ENCODE results near the gene SLC39A3. TPM values are rescaled to one million over a fixed set of nuclear protein-coding genes. Genes with fewer than 3 reads are reported as not detected.
"Not testable (repeated sequence)": the region's sequence is repeated elsewhere in the genome, so short reads cannot be mapped to it uniquely, and the experiment has no call there.

The SLC39A3 gene
- total and polyA plus RNA-seq, 12 donors: 25.1 to 75.8 (median 41.8) TPM

DNA sequence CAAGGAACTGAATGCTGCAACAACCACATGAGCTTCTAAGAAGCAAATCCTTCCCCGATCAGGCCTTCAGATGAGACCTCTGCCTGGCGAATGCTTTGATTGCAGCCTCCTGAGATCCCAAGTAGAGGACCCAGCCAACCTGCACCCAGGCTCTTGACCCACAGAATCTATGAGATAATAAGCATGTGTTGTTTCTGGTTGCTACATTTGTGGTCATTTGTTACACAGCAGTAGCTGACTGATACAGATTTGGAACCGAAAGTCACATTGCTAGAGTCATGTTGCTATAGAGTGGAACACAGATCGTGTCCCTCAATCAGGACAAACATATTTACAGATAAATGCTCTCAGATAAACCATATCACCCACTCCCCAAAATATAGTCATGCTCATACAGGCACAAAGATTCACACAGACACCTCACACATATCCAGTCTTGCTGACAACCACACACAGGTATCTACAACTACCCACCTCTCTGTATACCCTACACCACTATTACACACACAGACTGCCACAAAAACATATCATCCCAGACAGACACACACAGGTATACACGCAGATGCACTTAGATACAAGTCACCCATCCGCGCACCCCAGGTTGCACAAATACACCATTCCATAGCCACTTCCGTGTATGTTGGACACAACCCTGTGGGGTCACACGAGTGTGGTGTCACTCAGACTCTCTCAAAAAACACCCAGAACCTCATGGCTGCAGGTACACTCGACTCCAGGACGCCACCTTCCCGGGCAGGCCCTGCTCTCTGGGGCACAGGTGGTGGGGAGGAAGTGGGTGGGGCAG, 24.1 kb downstream of the SLC39A3 start:
- no peak overlapping the region for H3K4me3 ChIP-seq
- 90 to 96% (median 93%) methylated on average over 8 to 12 of the region's 12 CpGs for WGBS, 4 donors
- no peak for TF ChIP-seq CTCF (IDR thresholded peaks at IDR 0.05)
- TF ChIP-seq POLR2A (IDR thresholded peaks at IDR 0.05): no peak
- no peak overlapping the region for H3K27ac ChIP-seq
- H3K27me3 ChIP-seq: no peaks in the 10 kb centered on the region
- no peaks in the 10 kb centered on the region for H3K9me3 ChIP-seq (replicated peaks in 1 of 3)
- no peaks in the 10 kb centered on the region for H3K36me3 ChIP-seq (replicated peaks in 1 of 2)
- intact Hi-C loops (cut with DNase I): no loop called here
- no peak for DNase-seq
- H3K4me1 ChIP-seq (replicated peaks in 1 of 2): peaks cover 0 to 9% of the 10 kb centered on the region in 2 donors

DNA sequence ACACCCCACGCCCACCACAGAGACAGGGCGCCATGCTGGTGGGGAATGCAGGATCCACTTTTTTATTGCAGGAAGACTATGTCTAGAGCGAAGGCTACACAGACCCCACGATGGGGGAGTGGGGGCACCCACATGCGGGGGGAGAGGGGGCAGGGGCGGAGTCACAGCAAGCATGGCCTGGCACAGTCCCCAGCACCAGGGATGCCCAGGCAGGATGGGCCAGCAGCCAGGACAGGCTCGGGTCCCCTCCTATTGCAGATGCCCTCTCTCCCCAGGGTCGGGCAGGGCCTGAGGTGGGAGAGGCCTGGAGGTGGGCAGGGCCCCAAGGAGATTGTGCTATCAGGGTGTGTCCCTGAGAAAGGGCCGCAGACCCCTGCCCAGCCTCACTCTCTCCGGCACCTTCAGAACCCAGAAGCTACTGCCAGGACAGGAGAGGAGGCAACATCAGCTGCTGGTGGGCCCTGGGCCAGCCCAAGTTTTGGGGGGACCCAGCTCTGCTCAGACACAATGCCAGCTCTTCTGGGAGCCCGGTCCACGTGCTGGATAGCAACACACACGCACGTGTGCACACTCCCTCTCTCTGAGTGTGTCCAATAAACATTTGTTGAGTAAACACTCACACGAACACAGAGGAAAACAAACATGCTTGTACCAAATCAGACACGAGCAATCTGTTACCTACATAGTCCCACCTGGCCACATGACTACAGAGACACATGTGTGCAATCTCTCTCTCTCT, 25.1 kb downstream of the SLC39A3 start:
- no peaks in the 10 kb centered on the region for H3K36me3 ChIP-seq (replicated peaks in 1 of 2)
- no peaks in the 10 kb centered on the region for H3K9me3 ChIP-seq (replicated peaks in 1 of 3)
- no peaks in the 10 kb centered on the region for H3K27me3 ChIP-seq
- TF ChIP-seq CTCF (IDR thresholded peaks at IDR 0.05): no peak
- TF ChIP-seq POLR2A (IDR thresholded peaks at IDR 0.05): no peak
- no peak overlapping the region for H3K27ac ChIP-seq
- DNase-seq: no peak
- no peaks in the 10 kb centered on the region for H3K4me1 ChIP-seq (replicated peaks in 1 of 2)
- whole genome bisulfite sequencing, 4 donors: 82 to 92% (median 90%) methylated on average over 8 to 16 of the region's 16 CpGs
- intact Hi-C loops (cut with DNase I): no loop called here
- H3K4me3 ChIP-seq: no peak overlapping the region

GRCh38 chr19:2714102-2714501, 25.7 kb downstream of the SLC39A3 start:
- H3K4me3 ChIP-seq; H3K9me3 ChIP-seq (replicated peaks in 1 of 3); H3K36me3 ChIP-seq (replicated peaks in 1 of 2); H3K27ac ChIP-seq; intact Hi-C loops (cut with DNase I); H3K27me3 ChIP-seq; H3K4me1 ChIP-seq (replicated peaks in 1 of 2); DNase-seq: not testable (repeated sequence)
- 63 to 92% (median 88%) methylated on average over 1 of the region's 1 CpG; no CpG with 5 or more reads in 1 of the 4 donors for WGBS, 4 donors

- H3K4me1 ChIP-seq (replicated peaks in 1 of 2); H3K4me3 ChIP-seq; H3K27ac ChIP-seq; H3K9me3 ChIP-seq (replicated peaks in 1 of 3); H3K36me3 ChIP-seq (replicated peaks in 1 of 2); H3K27me3 ChIP-seq; DNase-seq; intact Hi-C loops (cut with DNase I): not testable (repeated sequence)
- 89 to 94% (median 94%) methylated on average over 3 of the region's 3 CpGs for WGBS, 4 donors
Observed at GRCh38 chr19:2713170-2713569, 26.6 kb downstream of the SLC39A3 start.

DNA sequence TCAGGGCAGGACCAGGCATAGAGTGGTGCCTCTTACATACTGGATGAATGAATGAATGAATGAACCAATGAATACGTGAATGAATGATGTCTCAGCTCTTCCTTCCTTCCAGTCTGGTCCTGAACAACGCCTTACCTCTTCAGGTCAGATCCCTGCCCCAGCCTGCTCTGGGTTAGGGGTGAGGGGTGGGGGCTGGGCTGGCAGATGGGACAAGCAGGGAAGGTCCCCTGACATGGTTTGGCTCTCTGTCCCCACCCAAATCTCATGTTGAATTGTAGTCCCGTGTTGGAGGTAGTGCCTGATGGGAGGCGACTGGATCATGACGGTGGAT, 28.0 kb downstream of the SLC39A3 start:
- TF ChIP-seq CTCF (IDR thresholded peaks at IDR 0.05) (no peak), POLR2A (IDR thresholded peaks at IDR 0.05) (no peak)
- Histone ChIP-seq H3K27me3 (no peaks in the 10 kb centered on the region), H3K27ac (no peak overlapping the region), H3K36me3 (replicated peaks in 1 of 2) (no peaks in the 10 kb centered on the region), H3K4me3 (no peak overlapping the region), H3K4me1 (replicated peaks in 1 of 2) (no peaks in the 10 kb centered on the region), H3K9me3 (replicated peaks in 1 of 3) (no peaks in the 10 kb centered on the region)
- no peak for DNase-seq
- intact Hi-C loops (cut with DNase I): no loop called here
- WGBS, 4 donors: 53 to 79% (median 71%) methylated on average over 4 to 5 of the region's 5 CpGs

Measured in adrenal gland (tissue), 12 donors.